Endothelial cell of umbilical vein (primary cell): ENCODE data around the gene RPAP3. TPM values are rescaled to one million over a fixed set of nuclear protein-coding genes. Genes with fewer than 3 reads are reported as not detected.

ENCODE experiments used
- BruUV-seq: library from RNA; stranded (reverse); fragments of 400-500 nt; replicated peaks from 2 replicates; lab custom pipeline; 2021; lab: Mats Ljungman, UMichigan
- CTCF ChIA-PET: fragments of 300-600, 350-600 bp; sonication (Branson Sonifier 250); formaldehyde crosslinking; loops from one replicate; lab custom pipeline; 2021; ENCODE audit warnings: antibody characterized with exemption, inconsistent platforms; lab: Charles Lee
- POLR2A ChIA-PET: fragments of 300-600, 350-600 bp; sonication (Branson Sonifier 250); formaldehyde crosslinking; loops from one replicate; lab custom pipeline; 2021; ENCODE audit warnings: antibody characterized with exemption, inconsistent platforms; lab: Charles Lee
- DNase-seq: peaks from one replicate; pipeline ENCODE4 v3.0.0-alpha.2; 2011; ENCODE audit warnings: low read depth, low spot score
- FAIRE-seq: peaks from 2 replicates; lab custom pipeline; 2011; peaks lifted over from hg19 to GRCh38; lab: Jason Lieb, UNC
- H2AFZ ChIP-seq: 2 replicates; pipeline ENCODE4 v1.6.0; 2012; ENCODE audit warnings: low read depth, low read length, control low read depth, inconsistent platforms
- H3K27ac ChIP-seq: 2 replicates; pipeline ENCODE4 v1.5.1; 2011; ENCODE audit warnings: low read depth, mild to moderate bottlenecking, control low read depth, low read length, moderate library complexity; ENCODE audit not compliant: insufficient read depth
- H3K27me3 ChIP-seq, 2 experiments: 2 replicates each; pipeline versions ENCODE4 v1.6.0 to v1.6.1; 2011; ENCODE audit warnings: low read length in 2 of 2, mixed read lengths in 1 of 2; ENCODE audit not compliant: control insufficient read depth in 2 of 2, insufficient read depth in 2 of 2
- H3K36me3 ChIP-seq, 2 experiments: 2 replicates in 1 of 2; 3 replicates in 1 of 2; pipeline ENCODE4 v1.5.1; 2011; ENCODE audit warnings: low read length in 2 of 2, mild to moderate bottlenecking in 1 of 2, moderate library complexity in 1 of 2; ENCODE audit not compliant: control insufficient read depth in 2 of 2, insufficient read depth in 2 of 2; ENCODE audit errors: extremely low read depth in 1 of 2
- H3K4me1 ChIP-seq: 3 replicates; pipeline ENCODE4 v1.5.1; 2011; ENCODE audit warnings: mild to moderate bottlenecking, low read length; ENCODE audit not compliant: control insufficient read depth, insufficient read depth; ENCODE audit errors: extremely low read depth
- H3K4me2 ChIP-seq: 2 replicates; pipeline ENCODE4 v1.6.1; 2011; ENCODE audit warnings: low read length, control low read depth, mixed read lengths; ENCODE audit not compliant: insufficient read depth
- H3K4me3 ChIP-seq, 3 experiments: fragments of 200-600 bp in 1 of 3; sonication (generic), shearing (Covaris generic) in 1 of 3; replicated peaks in 1 of 3; 2 replicates each; pipeline ENCODE4 v1.5.1; 2011 to 2016; ENCODE audit warnings: control low read depth in 3 of 3, low read length in 3 of 3, mild to moderate bottlenecking in 2 of 3, inconsistent platforms in 1 of 3, low read depth in 1 of 3, moderate library complexity in 1 of 3; ENCODE audit not compliant: insufficient read depth in 1 of 3
- H3K79me2 ChIP-seq: 2 replicates; pipeline ENCODE4 v1.6.0; 2012; ENCODE audit warnings: low read length, inconsistent platforms; ENCODE audit not compliant: control insufficient read depth, insufficient read depth
- H3K9ac ChIP-seq: replicated peaks from 2 replicates; pipeline ENCODE3; 2011; ENCODE audit warnings: low read length, control low read depth; ENCODE audit not compliant: insufficient read depth; ENCODE audit errors: extremely low read depth
- H3K9me1 ChIP-seq: replicated peaks from 3 replicates; pipeline ENCODE4 v1.6.0; 2011; ENCODE audit warnings: mild to moderate bottlenecking, low read length; ENCODE audit not compliant: control insufficient read depth, insufficient read depth; ENCODE audit errors: extremely low read depth
- H3K9me3 ChIP-seq: replicated peaks from 2 replicates; pipeline ENCODE4 v1.5.1; 2012; ENCODE audit warnings: low read length, inconsistent platforms; ENCODE audit not compliant: control insufficient read depth, insufficient read depth
- H4K20me1 ChIP-seq: replicated peaks from 2 replicates; pipeline ENCODE3; 2011; ENCODE audit warnings: mild to moderate bottlenecking, low read length; ENCODE audit not compliant: control insufficient read depth, insufficient read depth; ENCODE audit errors: extremely low read depth
- CTCF ChIP-seq, 2 donors: IDR thresholded peaks; 1 replicate in 1 of 2; 2 replicates in 1 of 2; pipeline ENCODE4 v1.5.1; 2011; ENCODE audit warnings: low read length in 2 of 2, mild to moderate bottlenecking in 2 of 2, moderate library complexity in 2 of 2, control low read depth in 1 of 2, inconsistent platforms in 1 of 2, low read depth in 1 of 2; ENCODE audit not compliant: insufficient read depth in 1 of 2; ENCODE audit errors: extremely low read depth in 1 of 2
- EZH2 ChIP-seq: IDR thresholded peaks from 2 replicates; pipeline ENCODE4 v1.6.1; 2012; ENCODE audit warnings: borderline replicate concordance, low read depth, mild to moderate bottlenecking, moderate library complexity, low read length, inconsistent platforms; ENCODE audit not compliant: severe bottlenecking
- FOS ChIP-seq: IDR thresholded peaks from 2 replicates; pipeline ENCODE4 v1.6.1; 2011; ENCODE audit warnings: mild to moderate bottlenecking, low read length, moderate library complexity, borderline replicate concordance; ENCODE audit not compliant: insufficient read depth
- JUN ChIP-seq: IDR thresholded peaks from 2 replicates; pipeline ENCODE4 v1.6.1; 2011; ENCODE audit warnings: borderline replicate concordance, low read depth; ENCODE audit not compliant: insufficient read length, insufficient read depth
- MAX ChIP-seq: IDR thresholded peaks from 2 replicates; pipeline ENCODE4 v1.6.1; 2011; ENCODE audit not compliant: insufficient read depth, insufficient read length
- MYC ChIP-seq: IDR thresholded peaks from one replicate; pipeline ENCODE4 v1.6.1; 2011; ENCODE audit warnings: mild to moderate bottlenecking, low read depth, low read length
- POLR2A ChIP-seq: IDR thresholded peaks from 2 replicates; pipeline ENCODE4 v1.6.1; 2012; ENCODE audit warnings: low read depth, mild to moderate bottlenecking, control low read depth, low read length
- POLR2AphosphoS5 ChIP-seq: IDR thresholded peaks from 2 replicates; pipeline ENCODE4 v1.6.1; 2012; ENCODE audit warnings: low read depth, mild to moderate bottlenecking, control low read depth, low read length, moderate library complexity; ENCODE audit not compliant: insufficient read depth
- dilution Hi-C: fragments of 300-500 bp; cut with MboI; formaldehyde crosslinking; loops from one replicate; pipeline ENCODE4 v1.15.0; 2019; ENCODE audit warnings: low sequenced_read_pairs; ENCODE audit not compliant: extremely low pct_ligation_motif_present
- intact Hi-C: fragments of 100-400 bp; cut with micrococcal nuclease; formaldehyde crosslinking; loops from one replicate; pipeline ENCODE4 v1.10.0; 2022
- polyA plus RNA-seq, 4 experiments: library from polyadenylated mRNA; depleted of rRNA in 3 of 4; stranded (reverse) in 3 of 4; unstranded in 1 of 4; fragments of >200 nt; gene quantifications; 2 replicates each; pipeline versions ENCODE4 v1.2.1 to v1.2.3, GENCODE V29; 2011 to 2012; ENCODE audit warnings: missing spikeins in 1 of 4
- total RNA-seq: library from RNA; stranded (reverse); gene quantifications from 2 replicates; pipeline ENCODE4 v1.2.3, GENCODE V29; 2021

Gene RPAP3
- total and polyA plus RNA-seq, 2 donors (not counting 3 experiments of a cell fraction or from before 2014, with no cell fraction given): 3.9 to 29.8 TPM

- H3K4me3 ChIP-seq: no peak overlapping the region
- FAIRE-seq (no peak), DNase-seq (no peak)
- no peaks in the 10 kb centered on the region for H3K9me1 ChIP-seq
- no TSS peak for BruUV-seq
- H3K9ac ChIP-seq: no peak overlapping the region
- H3K36me3 ChIP-seq: peaks cover 0 to 5% of the 10 kb centered on the region in 2 experiments
- no peaks in the 10 kb centered on the region for H3K9me3 ChIP-seq
- intact Hi-C loops: no loop called here
- dilution Hi-C loops: no loop called here
- H3K4me1 ChIP-seq: peaks cover 3% of the 10 kb centered on the region
- POLR2A ChIA-PET: no interaction called here
- H4K20me1 ChIP-seq: no peaks in the 10 kb centered on the region
- TF ChIP-seq JUN (no peak), POLR2A (no peak), CTCF (IDR thresholded peaks at IDR 0.05; ENCODE audit: extremely low read depth in 1 of 2, insufficient read depth in 1 of 2, low read depth in 1 of 2, low read length in 2 of 2) (no peak), EZH2 (no peak), MAX (no peak), POLR2AphosphoS5 (no peak), MYC (no peak), FOS (no peak)
- no peak overlapping the region for H3K27ac ChIP-seq
- no peaks in the 10 kb centered on the region for H3K79me2 ChIP-seq
- H3K27me3 ChIP-seq: no peaks in the 10 kb centered on the region
- CTCF ChIA-PET: interaction anchor here (1.4 to 5.9 kb wide), 7 partner anchors 10 to 217 kb away, joined by 3 to 35 read pairs (median 5); partner anchors contain the start of gene RAPGEF3
- H3K4me2 ChIP-seq: no peak overlapping the region
- no peak overlapping the region for H2AFZ ChIP-seq
These were observed 26.7 kb upstream of the RPAP3 start for GRCh38 chr12:47732504-47732903.
